HG02885 (cell line): ENCODE measurements around the gene CAV1.
"Not testable (repeated sequence)": the region's sequence is repeated elsewhere in the genome, so short reads cannot be mapped to it uniquely, and the experiment has no call there.

Experiments
- ATAC-seq: cut with Tn5 transposase; IDR thresholded peaks from one replicate; pipeline ENCODE4 v1.9.1; 2021; ENCODE audit warnings: mild to moderate bottlenecking; ENCODE audit not compliant: unreplicated experiment, poor library complexity

Gene CAV1

DNA sequence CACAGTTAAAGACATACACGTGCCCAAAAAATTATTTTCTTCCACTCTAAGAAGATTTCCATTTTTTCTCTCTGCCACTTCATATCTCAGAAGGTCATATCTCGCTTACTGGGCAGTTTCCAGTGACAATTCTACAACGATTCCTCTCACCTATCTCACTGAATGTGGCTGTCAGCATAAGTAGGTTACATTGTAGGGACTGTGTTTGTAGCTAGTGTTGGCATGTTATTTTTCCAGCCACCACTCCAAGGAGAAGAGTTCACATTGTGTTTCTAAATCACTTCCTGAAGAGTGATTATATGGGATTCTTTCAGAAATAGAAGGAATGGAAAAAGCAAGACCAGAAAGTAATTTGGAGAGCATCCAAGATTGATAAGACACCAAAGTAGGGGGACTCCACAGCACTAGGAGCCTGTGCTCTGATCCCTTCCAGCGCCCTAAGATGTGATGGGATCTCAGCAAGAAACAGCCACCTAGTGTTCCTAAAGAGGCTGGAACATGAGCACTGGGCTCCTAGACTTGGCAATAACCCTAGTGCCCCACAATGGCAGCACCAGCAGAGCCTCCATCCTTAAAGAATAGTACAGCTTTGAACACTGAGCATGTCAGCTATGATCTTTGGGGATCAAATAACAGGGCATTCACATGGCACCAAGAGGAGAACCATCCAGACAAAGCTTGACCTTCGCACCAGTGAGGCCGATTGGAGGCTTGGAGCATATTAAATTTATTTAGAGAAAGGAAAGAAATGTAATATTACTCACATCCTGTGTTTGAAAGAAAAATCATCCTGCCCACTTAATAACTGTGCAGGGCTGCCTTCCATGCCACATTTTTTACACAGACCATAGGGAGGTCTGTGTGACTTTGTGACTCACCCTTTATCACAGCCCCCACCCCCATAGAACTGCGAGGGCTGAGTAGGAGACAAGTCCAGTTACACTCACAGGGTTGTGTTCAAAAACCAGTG is 51.8 kb downstream of the CAV1 start:
- no peak for ATAC-seq

DNA sequence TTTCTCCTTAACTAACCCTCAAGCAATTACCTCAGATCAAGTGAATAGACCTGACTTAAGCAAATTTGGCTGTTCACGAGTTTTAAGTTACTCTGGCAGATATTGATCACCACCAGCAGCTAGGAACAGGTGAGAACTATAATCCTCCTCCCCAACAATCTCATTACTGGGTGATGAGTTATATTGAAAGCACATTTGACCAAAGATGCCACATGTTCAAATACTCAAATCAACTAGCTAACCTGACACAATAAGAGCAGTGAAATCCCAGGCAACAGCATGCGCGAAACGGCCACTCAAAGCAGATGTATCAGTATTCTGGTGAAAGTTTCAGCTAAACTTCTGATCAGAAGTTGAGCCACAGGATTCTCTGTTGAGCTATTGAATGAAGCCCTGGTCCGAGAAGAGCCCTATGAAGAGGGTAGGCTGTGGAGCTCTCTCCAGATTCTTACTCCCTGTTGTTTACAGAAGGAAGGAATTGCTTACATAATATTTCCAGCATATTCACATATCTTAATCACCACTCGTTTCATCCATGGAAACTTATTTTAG is 52.6 kb downstream of the CAV1 start:
- ATAC-seq, result peak; percentile 92

DNA sequence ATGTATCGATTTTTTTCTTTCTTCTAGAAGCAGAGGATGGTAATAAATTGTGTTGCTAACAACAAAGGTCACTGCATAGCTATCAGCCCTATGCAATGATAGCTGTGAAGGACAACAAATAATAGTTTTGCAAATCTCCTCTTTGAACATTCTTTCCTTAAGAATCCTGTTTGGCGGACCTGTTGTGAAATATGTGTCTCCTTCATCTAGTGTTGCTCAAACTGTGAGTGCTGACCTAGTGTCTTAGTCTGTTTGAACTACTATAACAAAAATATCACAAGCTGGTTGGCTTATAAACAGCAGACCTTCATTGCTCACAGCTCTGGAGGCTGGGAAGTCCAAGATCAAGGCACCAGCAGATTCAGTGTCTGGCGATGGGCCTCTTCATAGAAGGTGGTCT is 53.7 kb downstream of the CAV1 start:
- ATAC-seq, result no peak

DNA sequence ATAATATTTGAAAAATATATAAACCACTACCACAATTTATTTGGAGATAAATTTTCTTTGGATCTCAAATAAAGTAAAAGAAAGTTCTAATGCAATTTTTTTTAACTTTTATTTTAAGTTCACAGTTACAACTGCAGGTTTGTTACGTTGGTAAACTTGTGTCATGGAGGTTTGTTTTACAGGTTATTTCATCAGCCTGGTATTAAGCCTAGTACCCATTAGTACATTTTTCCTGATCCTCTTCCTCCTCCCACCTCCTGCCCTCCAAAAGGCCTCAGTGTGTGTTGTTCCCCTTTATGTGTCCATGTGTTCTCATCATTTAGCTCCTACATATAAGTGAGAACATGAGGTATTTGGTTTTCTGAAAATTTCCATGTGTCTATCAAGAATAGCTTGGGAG is 54.5 kb downstream of the CAV1 start:
- ATAC-seq, result no peak

DNA sequence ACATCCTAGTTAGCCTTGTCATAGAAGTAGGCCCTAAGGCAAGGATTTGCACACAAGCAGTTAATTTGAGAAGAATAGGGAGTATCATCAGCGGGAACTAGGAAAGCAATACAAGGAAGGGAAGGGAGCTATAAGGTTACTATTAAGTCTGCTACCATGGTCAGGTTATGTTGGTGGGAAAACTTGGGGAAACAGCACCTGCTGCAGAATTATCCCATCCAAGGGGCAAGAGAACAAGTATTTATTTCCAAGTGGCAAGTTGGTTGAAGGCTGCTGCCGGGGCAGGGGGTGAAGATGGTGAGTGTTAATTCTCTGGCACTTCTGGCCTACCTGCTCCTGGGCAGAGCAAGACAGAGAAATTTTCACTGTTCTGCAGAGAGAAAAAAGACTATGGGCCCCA is 55.0 kb downstream of the CAV1 start:
- ATAC-seq, result no peak

DNA sequence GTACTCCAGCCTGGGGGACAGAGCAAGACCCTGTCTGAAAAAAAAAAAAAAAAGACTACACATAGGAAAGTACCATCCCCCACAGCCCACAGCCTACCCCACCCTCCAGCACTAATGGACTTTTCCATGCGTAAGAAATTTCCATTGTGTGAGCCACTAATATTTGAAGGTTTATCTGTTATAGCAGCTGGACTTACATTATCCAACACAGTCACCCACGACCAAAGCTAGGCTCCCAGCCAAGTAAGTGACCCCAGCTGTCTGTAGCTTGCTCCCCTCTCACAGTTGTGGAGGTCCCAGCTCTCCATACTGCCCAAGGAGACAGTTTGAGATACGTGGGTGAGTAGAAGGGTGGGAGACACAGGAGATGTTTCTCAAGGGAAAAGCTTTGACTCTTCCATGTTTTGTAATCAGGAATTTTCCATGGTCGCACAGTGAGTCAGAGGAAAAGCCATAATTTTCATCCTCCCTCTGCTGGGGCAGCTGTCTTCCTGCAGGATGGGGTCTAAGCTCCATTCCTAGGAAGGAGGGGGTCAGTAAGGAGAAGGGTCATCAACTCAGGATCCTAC is 57.4 kb downstream of the CAV1 start:
- no peak for ATAC-seq

DNA sequence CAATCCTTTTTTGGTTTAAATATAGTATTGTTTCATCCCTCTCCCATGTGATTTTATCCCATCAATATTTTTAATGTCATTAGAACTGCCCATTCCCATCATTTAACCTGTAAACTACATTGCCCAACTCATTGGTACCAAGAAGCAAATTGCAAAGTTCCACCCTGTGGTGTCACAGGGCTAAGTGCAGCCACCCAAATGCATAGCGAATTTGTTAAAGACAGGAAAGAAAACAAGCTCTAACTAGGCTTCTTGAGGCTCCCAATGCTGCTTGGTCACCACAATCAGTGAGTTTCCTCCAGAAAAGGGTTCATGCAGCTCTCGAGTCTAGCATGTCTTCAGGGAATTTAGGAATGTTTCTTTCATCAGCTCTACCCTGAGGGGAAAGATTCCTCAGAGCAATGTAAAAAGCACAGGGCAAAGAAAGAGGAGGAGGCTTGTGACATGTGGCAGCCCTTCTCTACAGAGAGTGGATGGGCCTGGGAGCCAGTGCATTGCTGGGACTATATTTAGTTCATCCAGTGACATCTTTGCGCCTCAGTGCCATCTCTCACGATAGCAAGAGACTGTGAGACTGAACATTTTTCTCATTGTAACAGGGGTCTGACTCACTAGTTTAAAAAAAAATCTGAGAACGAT is 58.1 kb downstream of the CAV1 start:
- peak; percentile 41 for ATAC-seq

DNA sequence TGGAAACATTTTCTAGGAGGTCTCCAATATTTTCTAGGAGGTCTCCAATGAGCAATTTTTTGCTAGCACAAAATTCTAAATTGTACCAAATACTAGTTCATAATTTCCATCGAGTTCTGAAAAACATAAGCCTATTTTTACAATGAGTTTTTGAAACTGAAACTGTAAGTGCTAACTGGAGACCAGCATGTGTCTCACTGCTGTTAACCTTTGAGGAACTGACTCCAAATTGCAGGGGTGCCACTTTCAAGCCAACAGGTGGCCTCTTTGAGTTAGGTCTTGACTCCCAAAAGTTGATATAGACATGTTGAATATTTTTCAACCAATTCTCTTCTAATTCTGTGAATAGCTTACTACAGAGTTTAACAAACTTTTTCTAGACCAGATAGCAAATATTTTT is 58.8 kb downstream of the CAV1 start:
- peak; percentile 95 for ATAC-seq

DNA sequence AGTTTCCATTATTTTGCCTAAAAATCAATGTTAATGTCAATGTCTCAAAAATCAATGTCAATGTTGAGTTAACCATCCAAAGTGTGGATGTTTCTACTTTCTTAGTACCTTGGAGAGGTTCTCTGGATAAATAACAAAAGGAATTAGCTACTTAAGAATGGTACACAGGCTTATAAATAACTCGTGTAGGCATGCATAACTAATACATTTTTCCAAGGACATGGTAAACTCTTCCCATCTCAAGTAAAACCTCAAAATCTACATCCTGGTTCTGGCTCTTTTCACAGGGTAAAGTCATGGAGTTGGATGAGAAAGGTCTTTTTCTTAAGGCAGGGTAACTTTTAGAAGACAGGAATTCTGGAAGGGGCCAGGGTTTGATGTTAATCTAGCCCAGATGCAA is 59.9 kb downstream of the CAV1 start:
- ATAC-seq, result no peak

DNA sequence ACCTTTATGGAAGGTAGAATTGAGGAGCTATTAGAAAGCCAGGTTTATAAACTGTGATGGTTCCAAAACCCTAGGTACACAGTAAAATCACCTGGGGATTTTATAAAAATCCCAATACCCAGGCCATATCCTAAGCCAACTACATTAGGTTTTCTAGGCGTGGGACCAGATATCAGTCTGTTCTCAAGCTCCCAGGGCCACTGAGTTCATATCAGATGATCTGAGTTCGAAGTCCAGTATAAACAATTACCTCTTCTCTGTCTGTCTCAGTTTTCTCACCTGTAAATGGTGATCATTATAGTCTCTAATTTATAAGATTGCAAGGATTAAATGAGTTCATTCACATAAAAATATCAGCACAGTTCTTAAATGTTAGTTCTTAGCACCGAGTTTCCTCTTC is 60.6 kb downstream of the CAV1 start:
- no peak for ATAC-seq

DNA sequence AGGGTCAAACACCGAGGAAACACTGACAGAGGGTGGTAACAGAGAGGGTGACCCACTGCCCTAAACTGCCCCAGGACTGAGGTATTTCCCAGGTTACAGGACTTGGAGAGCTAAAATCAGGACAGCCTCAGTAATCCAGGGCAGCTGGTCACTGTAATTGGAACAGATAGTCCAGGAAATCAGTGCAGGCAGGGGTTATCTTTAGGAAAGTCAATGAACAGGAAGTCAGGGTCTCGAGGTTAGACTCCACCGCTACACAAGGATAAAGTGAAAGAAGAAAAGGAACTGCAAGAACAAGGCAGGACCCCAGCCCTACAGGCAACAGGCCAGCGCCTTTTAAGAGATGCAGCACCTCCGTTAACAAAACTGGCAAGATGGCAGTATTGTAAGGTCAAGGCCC is 61.1 kb downstream of the CAV1 start:
- ATAC-seq, result no peak

DNA sequence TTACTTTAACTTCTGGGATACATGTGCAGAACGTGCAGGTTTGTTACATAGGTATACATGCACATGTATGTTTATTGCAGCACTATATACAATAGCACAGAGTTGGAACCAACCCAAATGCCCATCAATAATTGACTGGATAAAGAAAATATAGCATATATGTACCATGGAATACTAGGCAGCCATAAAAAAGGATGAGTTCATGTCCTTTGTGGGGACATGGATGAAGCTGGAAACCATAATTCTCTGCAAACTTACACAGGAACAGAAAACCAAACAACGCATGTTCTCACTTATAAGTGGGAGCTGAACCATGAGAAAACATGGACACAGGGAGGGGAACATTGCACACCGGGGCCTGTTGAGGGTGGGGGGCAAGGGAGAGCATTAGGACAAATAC is 62.4 kb downstream of the CAV1 start:
- not testable (repeated sequence) for ATAC-seq

DNA sequence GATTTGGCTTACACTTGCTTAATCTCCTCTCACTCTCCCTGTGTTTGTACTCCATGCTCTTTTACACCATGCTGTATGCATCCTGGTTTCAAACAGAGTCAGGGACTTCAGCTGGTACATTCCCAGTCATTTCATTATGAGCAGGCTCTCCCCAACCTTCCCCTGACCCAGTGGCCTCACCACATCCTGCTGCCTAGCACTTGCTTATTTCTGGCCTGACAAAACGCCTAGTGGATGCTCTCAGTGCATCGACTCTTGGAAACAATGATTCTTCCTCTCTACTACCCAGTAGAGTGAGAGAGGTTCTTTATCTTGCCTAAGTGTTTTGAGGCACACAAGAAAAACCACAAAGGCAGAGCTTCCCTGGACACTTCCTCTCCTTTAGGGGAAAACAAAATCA is 63.4 kb downstream of the CAV1 start:
- peak; percentile 56 for ATAC-seq

DNA sequence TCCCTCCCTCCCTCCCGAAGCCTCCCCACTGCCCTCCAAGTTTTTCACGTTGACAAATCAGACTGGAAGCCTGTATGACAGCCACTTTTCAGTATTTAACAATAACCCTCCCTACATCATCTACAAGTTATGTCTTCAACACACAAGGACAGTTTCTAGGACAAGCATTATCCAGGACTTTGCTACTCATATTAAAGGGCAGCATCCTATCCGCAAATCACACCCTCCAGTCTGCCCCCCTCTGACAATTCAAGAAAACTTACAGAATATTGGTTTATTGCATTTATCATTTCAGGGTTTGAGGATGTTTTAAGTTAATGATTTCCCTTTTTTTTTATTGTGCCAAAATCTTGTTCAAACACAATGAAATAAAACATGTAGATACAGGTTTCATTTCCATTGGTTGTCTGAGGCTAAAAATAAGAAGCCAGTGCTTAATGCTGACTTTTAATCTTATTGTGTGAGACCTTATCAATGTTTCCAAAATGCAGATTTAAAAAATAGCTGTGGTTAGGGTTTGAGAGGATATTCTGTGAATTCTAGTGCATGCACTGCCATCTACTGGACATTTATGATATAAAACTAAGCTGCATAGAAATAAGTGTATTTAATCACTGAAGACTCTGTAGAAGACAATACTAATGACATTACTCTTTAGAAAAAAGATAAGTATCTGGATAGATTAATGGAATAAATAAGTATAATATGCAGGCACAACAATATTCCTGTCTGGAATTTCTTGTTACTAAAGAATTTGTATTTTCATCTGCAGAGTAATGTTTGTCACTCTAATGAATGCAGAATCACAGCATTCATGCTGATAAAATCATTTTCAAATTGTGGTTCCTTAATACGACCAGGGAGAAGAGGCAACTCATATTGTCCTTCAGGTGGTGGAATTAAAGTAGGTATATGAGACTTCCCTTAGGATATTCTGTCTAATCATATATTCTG is 64.1 kb downstream of the CAV1 start:
- peak; percentile 47 for ATAC-seq

DNA sequence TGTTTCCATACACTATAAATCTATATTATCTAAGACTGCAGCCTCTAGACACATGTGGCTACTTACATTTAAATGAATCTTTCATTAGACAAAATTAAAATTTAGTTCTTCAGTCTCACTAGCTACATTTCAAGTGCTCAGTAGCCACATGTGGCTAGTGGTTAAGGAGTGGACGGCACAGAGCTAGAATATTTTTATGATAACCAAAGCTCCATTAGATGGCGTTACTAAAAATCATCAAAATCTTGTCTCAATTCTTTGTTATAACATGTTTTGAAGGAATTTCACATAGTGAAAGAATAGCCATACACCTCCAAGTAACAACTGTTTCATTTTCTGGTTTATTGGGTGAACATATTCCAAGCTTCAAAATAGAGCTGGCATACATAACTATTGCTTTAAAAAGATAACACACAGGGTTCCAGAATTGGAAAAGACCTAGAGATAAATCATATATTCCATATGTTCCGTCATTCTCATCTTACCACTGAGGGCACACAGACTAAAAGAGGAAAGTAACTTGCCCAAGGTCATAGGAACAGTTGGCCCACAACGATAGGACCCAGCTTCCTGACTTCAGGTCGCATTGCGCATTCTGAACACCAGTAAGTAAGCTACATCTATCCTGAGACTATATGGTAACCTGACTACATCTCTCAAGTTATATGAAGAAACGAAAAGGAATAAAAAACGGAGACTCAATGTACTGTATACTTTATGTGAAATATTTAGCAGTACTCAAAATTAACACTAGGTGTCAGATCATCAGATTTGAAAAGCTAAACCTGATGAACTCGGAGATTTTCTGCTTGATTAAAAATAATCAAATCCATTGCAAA is 66.6 kb downstream of the CAV1 start:
- ATAC-seq, result peak; percentile 41

DNA sequence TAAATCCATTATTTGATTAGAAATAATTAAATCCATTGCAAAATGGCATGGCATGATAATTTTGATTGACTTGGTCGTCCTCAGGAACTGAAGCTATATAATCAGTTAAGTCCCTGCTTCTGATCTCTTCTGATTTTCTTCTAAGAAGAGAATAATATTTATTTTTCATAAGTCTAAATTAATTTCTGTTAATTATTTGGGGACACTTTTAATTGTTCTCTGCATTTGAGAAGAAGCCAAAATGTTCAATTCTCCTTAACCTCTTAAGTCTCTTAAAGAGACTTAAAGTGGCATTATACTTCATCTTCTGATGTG is 67.2 kb downstream of the CAV1 start:
- no peak for ATAC-seq

DNA sequence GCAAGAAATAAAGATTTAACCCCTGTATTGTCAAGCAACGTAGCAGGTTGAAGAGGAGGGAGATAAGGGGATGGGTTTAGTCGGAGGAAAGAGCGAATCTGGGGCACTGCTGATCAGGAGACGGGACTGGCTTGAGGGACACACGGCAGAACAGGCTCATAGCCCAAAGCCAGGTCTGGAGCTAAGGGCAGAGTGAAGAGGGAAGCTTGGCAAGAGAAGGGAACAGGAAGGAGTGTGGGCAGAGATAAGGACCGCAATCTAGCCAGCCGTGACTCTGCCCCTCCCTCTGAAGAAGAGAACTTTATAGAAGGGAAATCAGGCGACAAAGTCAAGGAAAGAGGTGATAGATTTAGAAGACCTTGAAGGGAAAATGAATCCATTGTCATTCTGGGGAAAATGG is 67.6 kb downstream of the CAV1 start:
- ATAC-seq, result no peak

DNA sequence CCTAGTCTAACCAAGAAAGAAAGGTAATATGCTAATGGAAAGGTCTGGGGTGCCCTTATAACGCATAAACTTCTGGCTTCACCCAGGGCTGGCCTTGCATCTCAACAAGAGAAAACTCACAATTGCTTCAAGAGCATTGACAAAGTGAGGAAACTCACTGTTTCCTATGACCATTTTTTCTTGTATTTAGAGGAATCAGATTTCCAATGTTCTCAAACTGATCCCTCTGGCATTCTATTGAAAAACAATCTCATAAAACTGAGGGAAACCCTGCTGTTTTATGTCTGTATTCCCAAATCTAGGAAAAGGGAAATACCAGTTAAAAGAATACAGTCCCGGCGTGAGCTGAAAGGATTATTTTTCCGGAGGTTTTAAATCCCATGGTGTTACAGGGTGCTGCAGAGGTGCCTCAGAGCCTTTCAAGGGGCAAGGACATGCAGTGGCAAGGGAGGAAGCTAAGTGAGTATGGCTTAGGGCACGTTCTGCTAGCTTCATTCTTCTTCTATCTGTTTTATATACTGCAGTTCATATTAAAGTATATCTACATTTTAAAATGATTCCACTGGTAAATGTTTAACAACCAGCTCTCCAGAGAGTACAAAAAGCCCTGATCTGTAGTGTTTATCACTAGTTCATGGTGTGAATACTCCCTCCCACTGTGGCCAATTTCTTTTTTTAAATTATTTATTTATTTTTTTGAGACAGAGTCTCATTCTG is 68.7 kb downstream of the CAV1 start:
- ATAC-seq, result no peak

DNA sequence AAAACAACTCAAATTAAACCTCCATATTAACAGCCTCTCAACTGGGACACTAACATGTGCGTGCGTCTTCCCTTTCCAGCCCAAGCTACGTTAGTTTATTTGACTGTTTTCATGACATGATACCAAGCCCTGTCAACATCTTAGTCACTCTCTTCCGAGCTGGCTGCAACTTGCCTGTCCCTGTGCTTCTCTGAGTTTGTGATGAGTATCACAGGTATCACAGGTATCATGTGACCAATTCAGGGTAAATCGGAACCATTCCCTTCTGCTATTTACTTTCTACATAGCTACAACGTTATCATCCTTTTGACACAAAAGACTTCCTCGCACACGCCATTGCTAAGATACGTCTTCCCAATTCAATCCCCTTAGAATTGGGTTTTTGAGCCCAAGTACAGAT is 70.2 kb downstream of the CAV1 start:
- ATAC-seq, result no peak
